ENCODE results near the gene ITGBL1. TPM values are rescaled to one million over a fixed set of nuclear protein-coding genes. Genes with fewer than 3 reads are reported as not detected.

The ITGBL1 gene
- total RNA-seq, 2 donors from 2014 or later: not detected

- no peak for DNase-seq
- Histone ChIP-seq H3K9me3 (ENCODE audit: control insufficient read depth, low read length) (no peaks in the 10 kb centered on the region), H3K4me3 (ENCODE audit: low read length) (no peak overlapping the region), H3K4me1 (ENCODE audit: control insufficient read depth, insufficient read depth, low read length) (peaks cover 4% of the 10 kb centered on the region), H3K27me3 (ENCODE audit: control insufficient read depth, insufficient read depth, low read length, poor library complexity, severe bottlenecking) (peaks cover 5% of the 10 kb centered on the region), H3K9ac (ENCODE audit: extremely low read depth, low read length, poor library complexity, severe bottlenecking) (no peak overlapping the region), H3K27ac (ENCODE audit: low read depth, low read length) (no peak overlapping the region), H3K36me3 (ENCODE audit: control insufficient read depth, insufficient read depth, low read length) (no peaks in the 10 kb centered on the region)
- no peaks in the 10 kb centered on the region for H3K27me3 Mint-ChIP-seq (ENCODE audit: insufficient read depth)
- H3K9me3 Mint-ChIP-seq: no peaks in the 10 kb centered on the region
- no peak for TF ChIP-seq CTCF (conservative IDR thresholded peaks at IDR 0.05)
- WGBS, 2 experiments (ENCODE audit: insufficient coverage in 1 of 2, insufficient read length in 1 of 2): 86 to 95% methylated on average over 1 to 2 of the region's 3 CpGs
- H3K27ac Mint-ChIP-seq: no peak overlapping the region
- H3K36me3 Mint-ChIP-seq (ENCODE audit: low read depth): no peaks in the 10 kb centered on the region
- H3K4me1 Mint-ChIP-seq: peaks cover 8% of the 10 kb centered on the region
- no peak overlapping the region for H3K4me3 Mint-ChIP-seq
Observed at GRCh38 chr13:101691341-101691860, 238.9 kb downstream of the ITGBL1 start.

DNA sequence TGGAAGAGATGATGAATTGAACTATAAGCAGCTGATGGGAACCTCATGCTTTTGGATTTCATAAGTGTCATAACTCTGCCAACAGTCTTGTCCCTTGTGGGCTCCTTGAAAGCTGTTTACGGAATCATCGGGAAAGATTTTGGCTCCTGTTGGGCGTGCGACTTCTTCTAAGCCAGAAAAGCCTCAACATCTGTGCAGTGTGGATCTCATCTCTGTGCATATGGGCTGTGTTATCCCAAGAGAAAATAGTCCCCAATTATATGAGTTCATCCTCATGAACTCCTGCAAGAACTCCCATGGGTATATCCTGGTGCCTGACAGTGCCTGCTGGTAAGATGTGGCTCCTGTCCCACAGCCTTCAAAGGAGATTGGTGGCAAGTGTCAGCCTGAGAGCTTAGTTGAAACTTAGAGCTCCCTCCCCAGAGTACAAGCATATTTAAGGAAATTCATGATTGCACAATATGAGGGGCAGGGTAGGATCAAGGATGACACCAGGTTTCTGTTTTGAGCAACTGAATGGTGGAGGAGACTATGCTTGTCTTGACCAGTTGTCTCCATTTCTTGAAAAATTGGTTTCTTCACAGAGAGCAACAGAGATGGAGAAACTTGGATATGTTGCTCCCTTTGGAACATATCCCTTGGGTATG lies 243.5 kb downstream of the ITGBL1 start:
- H3K9me3 Mint-ChIP-seq: no peaks in the 10 kb centered on the region
- H3K27me3 Mint-ChIP-seq (ENCODE audit: insufficient read depth): no peaks in the 10 kb centered on the region
- no peaks in the 10 kb centered on the region for H3K4me1 ChIP-seq (ENCODE audit: control insufficient read depth, insufficient read depth, low read length)
- no peak for DNase-seq
- TF ChIP-seq CTCF (conservative IDR thresholded peaks at IDR 0.05): no peak
- H3K27me3 ChIP-seq (ENCODE audit: control insufficient read depth, insufficient read depth, low read length, poor library complexity, severe bottlenecking): peaks cover 5% of the 10 kb centered on the region
- H3K9me3 ChIP-seq (ENCODE audit: control insufficient read depth, low read length): no peaks in the 10 kb centered on the region
- no peaks in the 10 kb centered on the region for H3K36me3 ChIP-seq (ENCODE audit: control insufficient read depth, insufficient read depth, low read length)
- no peak overlapping the region for H3K4me3 Mint-ChIP-seq
- 82 to 97% methylated on average over 4 of the region's 4 CpGs for whole genome bisulfite sequencing, 2 experiments (ENCODE audit: insufficient coverage in 1 of 2, insufficient read length in 1 of 2)
- H3K4me3 ChIP-seq (ENCODE audit: low read length): no peak overlapping the region
- no peaks in the 10 kb centered on the region for H3K36me3 Mint-ChIP-seq (ENCODE audit: low read depth)
- no peak overlapping the region for H3K27ac ChIP-seq (ENCODE audit: low read depth, low read length)
- H3K9ac ChIP-seq (ENCODE audit: extremely low read depth, low read length, poor library complexity, severe bottlenecking): no peak overlapping the region
- H3K4me1 Mint-ChIP-seq: no peaks in the 10 kb centered on the region
- H3K27ac Mint-ChIP-seq: no peak overlapping the region

- Histone ChIP-seq H3K36me3 (ENCODE audit: control insufficient read depth, insufficient read depth, low read length) (no peaks in the 10 kb centered on the region), H3K27me3 (ENCODE audit: control insufficient read depth, insufficient read depth, low read length, poor library complexity, severe bottlenecking) (peaks cover 5% of the 10 kb centered on the region), H3K4me3 (ENCODE audit: low read length) (no peak overlapping the region), H3K4me1 (ENCODE audit: control insufficient read depth, insufficient read depth, low read length) (no peaks in the 10 kb centered on the region), H3K9me3 (ENCODE audit: control insufficient read depth, low read length) (no peaks in the 10 kb centered on the region), H3K27ac (ENCODE audit: low read depth, low read length) (no peak overlapping the region), H3K9ac (ENCODE audit: extremely low read depth, low read length, poor library complexity, severe bottlenecking) (no peak overlapping the region)
- no peak overlapping the region for H3K27ac Mint-ChIP-seq
- no peak overlapping the region for H3K4me3 Mint-ChIP-seq
- no peaks in the 10 kb centered on the region for H3K36me3 Mint-ChIP-seq (ENCODE audit: low read depth)
- 90 to 94% methylated on average over 2 to 3 of the region's 3 CpGs for WGBS, 2 experiments (ENCODE audit: insufficient coverage in 1 of 2, insufficient read length in 1 of 2)
- H3K27me3 Mint-ChIP-seq (ENCODE audit: insufficient read depth): no peaks in the 10 kb centered on the region
- no peak for DNase-seq
- no peaks in the 10 kb centered on the region for H3K9me3 Mint-ChIP-seq
- no peak for TF ChIP-seq CTCF (conservative IDR thresholded peaks at IDR 0.05)
- H3K4me1 Mint-ChIP-seq: no peaks in the 10 kb centered on the region
Observed at GRCh38 chr13:101697745-101698144, 245.3 kb downstream of the ITGBL1 start.

Data from endodermal cell (in vitro differentiated cells).